ENCODE measurements around the gene TNFSF4.

DNA sequence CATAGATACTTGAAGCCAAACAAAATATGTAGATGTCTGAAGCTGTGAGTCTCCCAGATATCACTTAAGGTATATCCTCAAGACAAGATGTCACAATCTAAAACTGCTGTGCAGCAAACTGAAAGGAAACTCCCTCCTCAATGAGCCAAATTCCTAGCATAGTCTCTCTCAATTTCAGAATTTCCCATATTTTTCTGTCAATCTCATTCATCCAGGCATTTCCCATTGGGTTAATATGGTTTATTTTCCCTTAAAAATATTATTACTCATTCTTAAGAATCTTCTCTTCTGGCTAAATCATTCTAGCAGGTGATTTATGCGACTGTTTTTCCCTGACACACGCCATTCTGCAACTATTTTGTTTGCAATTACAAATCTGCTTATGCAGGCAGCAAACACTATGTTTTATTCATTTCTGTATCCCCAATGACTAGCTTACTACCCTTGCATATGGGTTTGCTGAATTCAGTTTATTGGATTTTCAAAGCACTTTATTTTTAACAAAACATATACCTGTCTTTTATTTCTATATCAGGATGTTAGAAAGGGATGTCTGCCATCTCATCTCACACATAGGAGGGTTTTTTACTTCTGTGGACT is 69.9 kb downstream of the TNFSF4 start:
- TF ChIP-seq, protein P1, sequence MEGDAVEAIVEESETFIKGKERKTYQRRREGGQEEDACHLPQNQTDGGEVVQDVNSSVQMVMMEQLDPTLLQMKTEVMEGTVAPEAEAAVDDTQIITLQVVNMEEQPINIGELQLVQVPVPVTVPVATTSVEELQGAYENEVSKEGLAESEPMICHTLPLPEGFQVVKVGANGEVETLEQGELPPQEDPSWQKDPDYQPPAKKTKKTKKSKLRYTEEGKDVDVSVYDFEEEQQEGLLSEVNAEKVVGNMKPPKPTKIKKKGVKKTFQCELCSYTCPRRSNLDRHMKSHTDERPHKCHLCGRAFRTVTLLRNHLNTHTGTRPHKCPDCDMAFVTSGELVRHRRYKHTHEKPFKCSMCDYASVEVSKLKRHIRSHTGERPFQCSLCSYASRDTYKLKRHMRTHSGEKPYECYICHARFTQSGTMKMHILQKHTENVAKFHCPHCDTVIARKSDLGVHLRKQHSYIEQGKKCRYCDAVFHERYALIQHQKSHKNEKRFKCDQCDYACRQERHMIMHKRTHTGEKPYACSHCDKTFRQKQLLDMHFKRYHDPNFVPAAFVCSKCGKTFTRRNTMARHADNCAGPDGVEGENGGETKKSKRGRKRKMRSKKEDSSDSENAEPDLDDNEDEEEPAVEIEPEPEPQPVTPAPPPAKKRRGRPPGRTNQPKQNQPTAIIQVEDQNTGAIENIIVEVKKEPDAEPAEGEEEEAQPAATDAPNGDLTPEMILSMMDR (IDR thresholded peaks at IDR 0.05; ENCODE audit: borderline replicate concordance, extremely low read depth, low read length, poor library complexity, severe bottlenecking) = no peak
- TF ChIP-seq EZH2 (IDR thresholded peaks at IDR 0.05; ENCODE audit: borderline replicate concordance, low read depth, low read length, severe bottlenecking) = no peak

All from DND-41 (cell line).